Right cardiac atrium (tissue), 5 donors: Measurements from ENCODE around the gene PUSL1. TPM values are rescaled to one million over a fixed set of nuclear protein-coding genes. Genes with fewer than 3 reads are reported as not detected.

Experiments used
- ATAC-seq, 2 donors: fragments of 200-7000 bp; cut with Tn5 transposase; one replicate each; pipeline versions ENCODE4 v1.8.0 to v1.9.1; 2020; ENCODE audit warnings: moderate library complexity in 2 of 2, mild to moderate bottlenecking in 1 of 2
- DNase-seq, 3 donors: peaks; one replicate each; pipeline ENCODE4 v3.0.0-alpha.2; 2020
- H3K27ac ChIP-seq: one replicate; pipeline ENCODE4 v1.5.1; 2013; ENCODE audit warnings: mild to moderate bottlenecking, low read length, control low read depth, moderate library complexity
- H3K27me3 ChIP-seq: one replicate; pipeline ENCODE4 v1.6.1; 2013; ENCODE audit not compliant: control insufficient read depth, insufficient read depth
- H3K4me1 ChIP-seq: one replicate; pipeline ENCODE4 v1.6.1; 2013; ENCODE audit warnings: low read length; ENCODE audit not compliant: control insufficient read depth, insufficient read depth
- H3K4me3 ChIP-seq: one replicate; pipeline ENCODE4 v1.5.1; 2013; ENCODE audit warnings: low read length, control low read depth
- H3K9me3 ChIP-seq: one replicate; pipeline ENCODE4 v1.6.1; 2013; ENCODE audit warnings: low read length; ENCODE audit not compliant: control insufficient read depth
- WGBS: extraction: QIAGEN DNeasy Blood & Tissue Kit; methylation state at CpG from one replicate; pipeline ENCODE4 v1.1.7; 2013; 5-methylcytosine and 5-hydroxymethylcytosine counted together
- intact Hi-C, 4 donors: fragments of 100-400 bp; cut with DNase I; formaldehyde crosslinking; loops; one replicate each; pipeline versions ENCODE4 v1.11.0 to v1.14.0; 2022 to 2023
- polyA plus RNA-seq: library from polyadenylated mRNA; stranded (reverse); fragments of 200-250 nt; gene quantifications from one replicate; pipeline ENCODE4 v1.2.3, GENCODE V29; 2013
- total RNA-seq, 4 donors: library from RNA; stranded (reverse); fragmentation: NEBNext Ultra II Directional; extraction: Animal tissue kit (Norgen Biotek cat#: 25700); gene quantifications; one replicate each; pipeline ENCODE4 v1.2.1, GENCODE V29; 2021
- donor health status: healthy with polysubstance abuse.
- donor health status: DM: no; HTN: yes; CAD: no.
- donor health status: DM: no; HTN: no; CAD: no.
- donor health status: DM: no; HTN: yes; CAD: no; lungs with severe emphysema.
- donor health status: DM: yes; HTN: yes; CAD: no.

The PUSL1 gene
- total and polyA plus RNA-seq, 5 donors = 11.3 to 14.1 (median 13.1) TPM

DNA sequence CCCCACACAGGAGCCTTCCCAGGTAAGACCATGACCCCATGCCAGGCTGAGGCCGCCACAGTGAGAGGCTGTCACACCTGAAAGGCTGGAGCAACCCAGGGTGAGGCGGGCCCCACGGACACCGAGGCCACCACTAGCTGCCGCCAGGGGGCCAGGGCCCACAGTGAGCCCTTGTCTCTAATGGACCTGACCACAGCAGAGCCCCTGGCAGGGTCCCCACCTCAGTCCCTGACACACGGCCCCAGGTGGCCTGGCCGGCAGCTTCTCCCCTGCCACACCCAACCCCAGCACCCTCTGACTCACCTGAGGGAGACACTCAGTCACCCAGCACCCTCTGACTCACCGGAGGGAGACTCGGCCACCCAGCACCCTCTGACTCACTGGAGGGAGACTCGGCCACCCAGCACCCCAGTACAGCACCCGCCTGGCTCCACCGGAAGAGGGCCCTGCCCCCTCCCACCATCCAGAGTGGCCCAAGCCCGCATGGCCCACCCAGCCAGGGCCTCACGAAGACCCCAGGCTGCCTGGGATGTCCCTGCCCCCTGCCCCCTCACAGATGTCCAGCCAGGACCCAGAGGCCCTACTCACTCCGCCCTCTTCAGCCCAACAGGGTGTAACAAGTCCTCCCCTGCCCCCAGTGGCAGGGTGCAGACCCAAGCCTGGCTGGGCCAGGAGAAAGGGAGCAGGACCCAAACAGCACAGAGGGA lies 36.4 kb downstream of the PUSL1 start:
- ATAC-seq = no peak
- Histone ChIP-seq H3K9me3 (no peaks in the 10 kb centered on the region), H3K4me3 (no peak overlapping the region), H3K4me1 (no peaks in the 10 kb centered on the region), H3K27me3 (no peaks in the 10 kb centered on the region), H3K27ac (no peak overlapping the region)
- WGBS = 81% methylated on average over 15 of the region's 15 CpGs
- intact Hi-C loops = no loop called here
- DNase-seq = peak in 1 of 3 donors; percentile 65

DNA sequence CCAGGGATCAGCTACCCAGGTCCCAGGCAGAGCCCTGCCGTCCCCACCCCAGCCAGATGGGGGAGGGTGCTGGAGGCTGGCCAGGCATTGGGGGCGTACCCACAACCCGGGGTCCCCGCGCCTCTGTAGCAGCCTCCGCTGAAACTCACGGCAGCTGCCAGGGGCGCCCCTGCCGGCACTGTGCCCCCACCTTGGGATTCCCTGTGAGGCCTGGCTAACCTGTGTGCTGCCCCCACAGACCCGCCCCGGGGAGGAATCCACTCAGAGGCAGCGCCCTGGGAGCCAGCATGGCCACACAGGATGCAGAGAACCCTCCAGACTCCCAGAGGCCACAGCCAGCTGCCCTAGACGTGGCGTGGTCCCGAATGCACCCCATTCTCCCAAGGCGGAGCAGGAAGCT lies 37.0 kb downstream of the PUSL1 start:
- DNase-seq (peak in 2 of 3 donors; percentile 49 to 68), ATAC-seq (no peak)
- no peaks in the 10 kb centered on the region for H3K4me1 ChIP-seq
- H3K27ac ChIP-seq = no peak overlapping the region
- WGBS = 80% methylated on average over 16 of the region's 16 CpGs
- no peak overlapping the region for H3K4me3 ChIP-seq
- H3K27me3 ChIP-seq = no peaks in the 10 kb centered on the region
- H3K9me3 ChIP-seq = no peaks in the 10 kb centered on the region
- intact Hi-C loops = no loop called here

DNA sequence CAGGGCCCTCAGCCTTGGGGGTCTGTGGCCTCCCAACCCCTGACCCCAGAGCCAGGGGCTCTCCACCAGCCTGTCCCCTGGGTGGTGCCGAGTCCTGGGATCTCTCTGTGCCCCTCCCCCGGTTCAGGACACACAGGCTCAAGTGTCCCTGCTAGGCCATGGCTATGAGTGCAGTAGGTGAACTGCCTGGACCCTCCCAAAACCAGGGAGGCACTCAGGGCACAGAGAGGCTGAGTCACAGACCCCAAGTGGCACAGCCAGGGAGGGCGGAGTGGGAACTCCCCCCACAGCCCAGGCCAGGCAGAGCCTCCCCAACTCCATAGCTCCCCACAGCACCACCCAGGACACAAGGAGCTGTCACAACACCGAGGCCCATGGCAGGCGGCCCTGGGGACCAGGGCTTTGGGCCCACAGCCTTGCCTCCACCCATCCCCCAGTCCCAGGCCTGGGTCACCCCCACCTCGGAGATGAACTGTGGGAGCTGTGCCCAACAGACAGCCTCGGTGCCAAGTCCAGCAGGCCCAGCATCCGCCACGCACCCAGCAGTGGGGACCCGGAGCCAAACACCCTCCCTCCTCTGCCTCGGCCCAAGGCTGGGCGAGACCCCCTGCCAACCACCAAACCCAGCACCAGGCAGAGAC lies 37.6 kb downstream of the PUSL1 start:
- intact Hi-C loops = no loop called here
- DNase-seq = peak in 2 of 3 donors; percentile 43 to 76
- no peaks in the 10 kb centered on the region for H3K9me3 ChIP-seq
- H3K27ac ChIP-seq = no peak overlapping the region
- no peak overlapping the region for H3K4me3 ChIP-seq
- H3K27me3 ChIP-seq = no peaks in the 10 kb centered on the region
- no peak for ATAC-seq
- H3K4me1 ChIP-seq = no peaks in the 10 kb centered on the region
- WGBS = 61% methylated on average over 12 of the region's 12 CpGs

DNA sequence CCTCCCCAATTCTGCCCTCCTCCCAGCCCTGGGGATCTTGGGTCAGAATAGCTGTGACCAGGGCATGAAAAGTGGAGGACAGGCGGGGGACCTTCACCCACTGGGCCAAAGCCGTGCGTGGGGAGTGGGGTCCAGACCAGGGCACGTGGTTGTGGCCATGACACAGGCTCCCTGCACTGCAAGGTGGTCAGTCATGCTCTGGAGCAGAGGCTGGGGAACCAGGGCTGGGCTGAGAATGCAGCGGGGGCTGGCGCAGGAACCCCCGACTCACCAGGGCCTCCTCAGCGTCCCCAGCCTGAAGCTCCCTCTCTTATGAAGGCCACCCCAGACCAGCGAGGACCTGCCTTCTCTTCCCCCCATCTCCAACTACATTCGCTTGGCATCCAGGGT lies 38.1 kb downstream of the PUSL1 start:
- Histone ChIP-seq H3K9me3 (no peaks in the 10 kb centered on the region), H3K27ac (no peak overlapping the region), H3K27me3 (no peaks in the 10 kb centered on the region), H3K4me3 (no peak overlapping the region), H3K4me1 (no peaks in the 10 kb centered on the region)
- no peak for ATAC-seq
- DNase-seq = peak in 1 of 3 donors; percentile 58
- 93% methylated on average over 10 of the region's 10 CpGs for WGBS
- intact Hi-C loops = no loop called here

DNA sequence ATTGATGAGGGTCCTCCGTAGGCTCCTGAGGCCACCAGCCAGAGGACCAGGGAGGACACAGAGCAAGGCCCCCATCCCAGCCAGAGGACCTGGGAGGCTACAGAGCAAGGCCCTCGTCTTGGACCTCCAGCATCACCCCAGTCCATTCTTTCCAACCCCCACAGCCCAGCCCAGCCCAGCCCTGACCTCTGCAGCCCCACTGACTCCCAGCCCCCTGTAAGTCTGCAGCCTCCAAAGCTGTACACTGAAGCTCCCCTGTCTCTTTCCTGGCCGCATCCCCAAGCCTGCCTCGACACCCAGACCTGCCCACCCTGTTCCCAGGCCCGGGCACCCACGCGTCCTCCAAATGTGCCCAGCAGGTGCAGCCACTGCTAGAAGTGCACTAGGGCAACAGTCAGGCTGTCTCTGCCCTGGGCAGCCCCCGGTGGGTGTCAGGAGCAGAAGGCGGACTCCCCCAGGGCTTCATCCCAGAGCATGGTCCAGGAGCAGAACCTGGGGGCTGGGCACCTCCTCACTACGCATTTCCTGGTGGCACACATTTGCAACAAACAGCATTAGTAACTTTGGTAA lies 38.7 kb downstream of the PUSL1 start:
- ATAC-seq (no peak), DNase-seq (peak in 2 of 3 donors; percentile 49 to 66)
- Histone ChIP-seq H3K9me3 (no peaks in the 10 kb centered on the region), H3K27me3 (no peaks in the 10 kb centered on the region), H3K4me3 (no peak overlapping the region), H3K4me1 (no peaks in the 10 kb centered on the region), H3K27ac (no peak overlapping the region)
- intact Hi-C loops = no loop called here
- 90% methylated on average over 10 of the region's 10 CpGs for whole genome bisulfite sequencing

DNA sequence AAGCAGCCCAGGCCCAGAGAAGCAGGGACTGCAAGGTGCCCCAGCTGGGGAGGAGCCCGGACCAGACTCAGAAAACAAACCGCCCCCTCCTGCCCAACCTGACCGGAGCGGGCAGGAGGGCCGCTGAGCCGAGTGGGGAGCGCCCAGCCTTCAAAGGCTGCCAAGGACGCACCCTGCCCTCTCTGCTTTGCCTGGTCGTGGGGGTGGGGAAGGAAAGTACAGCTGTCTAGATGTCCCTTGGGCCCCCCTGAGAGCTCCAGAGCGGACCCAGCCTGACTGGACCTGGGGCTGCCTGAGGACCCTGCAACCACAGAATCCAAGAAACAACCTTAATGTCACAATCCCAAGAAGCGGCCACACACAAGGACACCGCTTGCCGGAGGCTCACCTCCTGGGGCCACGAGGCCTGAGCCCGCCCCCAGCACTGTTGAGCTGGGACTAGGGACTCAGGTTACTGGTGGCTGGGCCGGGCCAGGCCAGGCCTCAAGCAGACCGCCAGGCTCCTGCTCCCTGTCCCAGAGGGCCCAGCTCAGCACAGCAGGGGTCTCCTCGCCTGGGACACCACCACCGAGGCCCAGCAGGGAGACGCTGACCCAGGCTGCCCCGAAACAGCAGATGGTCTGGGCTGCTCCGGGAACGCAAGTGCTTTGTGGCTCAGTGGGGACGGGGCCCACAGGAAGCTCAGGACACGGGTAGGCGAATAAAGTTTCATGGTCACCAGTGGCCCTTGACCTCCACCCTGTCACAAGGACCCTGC lies 39.4 kb downstream of the PUSL1 start:
- Histone ChIP-seq H3K4me3 (peak overlapping the region; percentile 88), H3K27me3 (no peaks in the 10 kb centered on the region), H3K9me3 (no peaks in the 10 kb centered on the region), H3K4me1 (no peaks in the 10 kb centered on the region), H3K27ac (peak overlapping the region; percentile 6)
- intact Hi-C loops = no loop called here
- 34% methylated on average over 26 of the region's 26 CpGs for WGBS
- peak; percentile 3 to 8 for ATAC-seq
- DNase-seq = peak in 2 of 3 donors; percentile 65 to 71

DNA sequence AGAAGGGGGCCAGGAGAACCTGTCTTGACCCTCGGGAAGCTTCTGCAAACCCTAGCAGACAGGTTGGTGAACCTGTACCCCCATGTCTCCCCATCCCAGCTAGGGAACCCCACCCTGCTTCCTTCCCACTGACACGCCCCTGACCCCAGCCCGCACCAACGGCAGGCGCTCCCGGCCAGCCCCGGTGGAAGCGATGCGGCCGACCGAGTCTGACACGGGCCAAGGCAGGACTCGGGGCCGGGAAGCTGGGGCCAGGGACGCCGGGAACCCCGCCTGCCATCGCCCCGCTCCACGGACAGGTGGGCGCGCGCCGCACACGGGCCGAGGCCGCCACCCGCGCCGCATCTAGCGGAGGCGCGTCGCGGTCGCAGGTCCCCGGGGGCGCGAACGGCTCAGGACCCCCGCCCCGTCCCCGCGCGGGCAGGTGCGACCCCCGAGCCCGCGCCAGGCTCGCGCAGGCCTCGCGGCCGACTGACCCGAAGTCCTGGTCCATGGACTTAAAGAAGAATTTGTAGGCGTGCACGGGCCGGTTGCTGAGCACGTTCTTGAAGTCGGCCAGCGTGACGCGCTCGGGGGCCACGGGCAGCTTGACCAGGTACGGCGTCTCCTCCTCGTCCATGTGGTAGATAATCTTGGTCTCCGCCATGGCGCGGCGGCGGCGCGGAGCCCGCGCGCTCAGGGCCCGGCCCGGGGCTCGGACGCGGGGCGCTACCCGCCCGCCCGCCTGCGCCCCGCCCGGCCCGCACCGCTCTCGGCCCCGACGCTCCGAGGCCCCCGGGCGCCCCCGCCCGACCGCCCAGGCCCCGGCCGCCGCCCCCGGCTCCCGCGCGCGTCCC lies 40.2 kb downstream of the PUSL1 start:
- no peaks in the 10 kb centered on the region for H3K9me3 ChIP-seq
- peak overlapping the region; percentile 9 for H3K27ac ChIP-seq
- peak in 2 of 3 donors; percentile 75 to 77 for DNase-seq
- intact Hi-C loops = no loop called here
- H3K4me1 ChIP-seq = no peaks in the 10 kb centered on the region
- H3K4me3 ChIP-seq = peak overlapping the region; percentile 88
- under 1% methylated on average over 109 of the region's 109 CpGs for WGBS
- H3K27me3 ChIP-seq = no peaks in the 10 kb centered on the region
- ATAC-seq = peak in 1 of 2 donors; percentile 5

DNA sequence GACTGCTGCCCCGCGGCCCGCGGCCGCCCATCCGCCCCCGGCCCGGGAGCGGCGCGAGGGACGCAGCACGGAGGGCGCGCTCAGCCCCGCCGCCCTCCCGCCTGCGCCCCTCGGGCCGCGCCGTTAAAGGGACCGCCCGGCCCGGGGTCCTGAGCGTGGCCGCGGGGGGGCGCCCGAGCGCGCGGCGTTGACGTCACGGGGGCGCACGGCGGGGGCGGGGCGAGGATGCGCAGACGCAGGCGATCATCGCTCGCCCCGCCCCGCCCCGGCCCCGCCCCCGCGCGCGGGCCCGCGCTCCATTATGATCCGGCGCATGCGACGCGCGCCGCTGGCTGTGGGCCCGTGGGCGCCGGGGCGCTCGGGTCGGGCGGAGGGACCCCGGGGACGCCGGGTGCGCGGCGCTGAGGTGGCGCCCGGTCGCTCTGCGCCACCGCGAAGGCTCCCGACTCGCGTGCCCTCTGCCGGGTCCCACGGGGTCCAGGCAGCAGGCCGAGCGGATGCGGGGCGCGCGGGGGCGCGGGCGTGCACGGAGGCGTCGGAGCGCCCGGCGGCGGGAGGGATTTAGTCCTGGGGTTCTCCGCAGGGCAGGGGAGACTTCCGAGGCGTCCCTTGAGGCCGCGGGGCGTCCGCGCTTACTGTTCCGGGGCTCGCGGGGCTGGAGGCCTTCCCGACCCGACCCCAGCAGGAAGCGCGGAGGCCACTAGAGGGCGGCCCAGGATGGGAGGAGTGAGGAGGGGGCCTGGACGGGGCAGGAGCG lies 41.0 kb downstream of the PUSL1 start, which contains the start of gene DVL1:
Gene DVL1, minus strand, starts transcription at position 163 of the 757 bp plus-strand sequence. CDS start 353 bp downstream, outside the sequence.
- DNase-seq (peak; percentile 75 to 91 (median 88)), ATAC-seq (peak; percentile 18 to 21)
- no peaks in the 10 kb centered on the region for H3K9me3 ChIP-seq
- H3K27me3 ChIP-seq = no peaks in the 10 kb centered on the region
- intact Hi-C loops = no loop called here
- peak within 1 kb of the TSS; percentile 51 for H3K27ac ChIP-seq
- H3K4me1 ChIP-seq = no peaks in the 10 kb centered on the region
- 1% methylated on average over 122 of the region's 122 CpGs for WGBS
- H3K4me3 ChIP-seq = peak within 1 kb of the TSS; percentile 88

DNA sequence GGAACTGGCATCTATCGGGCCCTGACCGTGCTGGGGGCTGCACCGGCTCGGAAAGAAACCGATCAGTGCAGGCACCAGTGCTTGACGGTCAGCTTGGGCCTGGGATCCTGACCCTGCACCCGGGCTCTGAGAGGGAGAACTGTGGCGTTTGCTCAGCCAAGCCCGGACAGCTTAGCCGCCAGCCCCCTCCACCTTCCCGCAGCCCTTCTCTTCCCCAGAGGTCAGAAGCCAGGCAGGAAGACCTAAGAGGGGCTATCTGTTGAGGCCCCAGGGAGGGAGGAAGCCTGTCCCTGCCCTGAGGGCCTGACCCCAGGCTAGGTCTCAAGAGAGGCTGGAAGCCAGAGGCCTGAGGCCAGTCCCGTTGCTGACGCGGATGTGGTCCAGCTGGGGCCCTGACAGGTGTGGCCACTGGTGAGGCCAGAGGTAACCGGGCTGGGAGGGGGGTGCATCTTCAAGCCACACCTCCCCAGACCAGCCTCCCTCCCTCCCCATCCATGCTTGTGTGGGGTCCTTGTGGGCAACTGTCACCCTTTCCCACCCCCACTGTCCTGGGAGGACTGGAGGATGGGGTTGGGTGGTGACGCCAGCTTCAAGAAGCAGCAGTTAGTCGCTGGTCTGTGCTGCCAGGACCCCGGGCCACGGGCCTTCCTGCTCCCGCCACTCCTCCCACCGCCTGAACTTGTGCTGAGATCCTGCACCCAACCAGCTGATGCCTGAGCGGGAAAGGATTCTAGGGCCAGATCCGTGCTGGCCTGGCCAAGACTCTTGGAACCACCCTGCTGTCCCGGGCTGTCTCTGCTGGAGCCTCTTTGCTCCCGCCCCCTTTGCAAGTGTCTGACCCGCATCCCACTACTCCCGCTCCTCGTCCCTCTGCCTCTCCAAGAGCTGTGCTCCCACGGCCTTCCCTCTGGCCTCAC lies 43.4 kb downstream of the PUSL1 start:
- ATAC-seq (peak; percentile 17 to 55), DNase-seq (peak; percentile 71 to 87 (median 87))
- Histone ChIP-seq H3K4me1 (peaks cover 2% of the 10 kb centered on the region), H3K27ac (no peak overlapping the region), H3K27me3 (no peaks in the 10 kb centered on the region), H3K9me3 (no peaks in the 10 kb centered on the region), H3K4me3 (no peak overlapping the region)
- intact Hi-C loops = no loop called here
- 38% methylated on average over 29 of the region's 29 CpGs for WGBS
